ENCODE results near the gene TRIM25.

TRIM25 gene

DNA sequence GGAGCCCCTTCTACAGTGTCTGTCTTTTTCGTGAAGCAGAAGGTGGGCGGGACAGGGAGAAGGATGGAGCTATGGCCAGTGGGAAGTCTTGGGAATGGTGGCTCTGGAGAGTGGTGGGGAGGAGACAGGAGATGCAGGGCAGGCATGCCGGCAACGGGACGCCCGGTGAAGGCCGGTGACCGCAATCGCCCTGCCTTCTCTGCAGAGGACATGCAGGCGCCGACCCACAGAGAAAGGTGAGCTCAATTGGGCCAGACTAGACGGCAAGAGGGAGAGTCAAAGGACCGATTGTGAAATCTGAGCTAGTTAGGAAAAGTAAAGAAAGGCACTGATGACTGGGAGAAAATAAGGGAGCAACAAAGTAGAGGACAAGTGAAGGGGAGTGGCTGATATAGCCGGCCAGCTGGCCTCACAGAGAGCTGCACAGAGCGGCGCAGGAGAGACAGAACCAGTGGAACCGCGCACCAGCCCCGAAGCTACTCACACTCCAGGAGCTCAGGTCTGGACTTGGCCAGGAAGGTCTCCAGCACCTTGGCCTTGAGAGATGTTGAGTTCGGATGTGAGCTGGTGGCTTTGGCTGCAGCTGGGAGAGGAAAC lies 18.9 kb downstream of the TRIM25 start:
- H3K4me1 ChIP-seq (ENCODE audit: insufficient read depth, low read length) = peaks cover 17% of the 10 kb centered on the region
- H3K36me3 ChIP-seq (ENCODE audit: insufficient read depth, low read length) = 0 out of 2 replicates have a peak, but pooled peaks cover 3% of the 10 kb centered on the region
- no peak overlapping the region for H3K9ac ChIP-seq (ENCODE audit: low read depth, low read length)
- no peaks in the 10 kb centered on the region for H3K9me3 ChIP-seq (ENCODE audit: control insufficient read depth, insufficient read depth, low read length)

DNA sequence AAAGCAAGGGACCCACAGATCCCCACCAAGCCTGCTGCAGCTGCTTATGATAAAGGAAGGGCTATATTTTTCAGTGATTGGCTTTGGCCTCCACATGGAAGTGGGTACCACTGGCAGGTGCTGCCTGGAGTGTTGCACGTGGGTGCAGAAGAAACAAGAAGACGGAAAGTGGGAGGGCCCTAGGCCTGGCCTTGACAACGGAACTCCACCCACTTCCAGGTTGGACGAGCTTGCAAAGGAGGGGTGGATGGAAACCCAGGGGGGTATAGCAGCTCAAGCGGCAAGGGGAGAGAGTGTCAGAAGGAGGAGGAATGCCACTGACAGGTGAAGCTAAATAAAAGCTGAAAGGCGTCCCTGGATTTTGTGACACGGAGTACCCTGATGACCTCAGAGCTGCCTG lies 20.3 kb downstream of the TRIM25 start:
- Histone ChIP-seq H3K9me3 (ENCODE audit: control insufficient read depth, insufficient read depth, low read length) (0 out of 2 replicates have a peak, but pooled peaks cover 5% of the 10 kb centered on the region), H3K4me1 (ENCODE audit: insufficient read depth, low read length) (peaks cover 17% of the 10 kb centered on the region), H3K9ac (ENCODE audit: low read depth, low read length) (no peak overlapping the region), H3K36me3 (ENCODE audit: insufficient read depth, low read length) (0 out of 2 replicates have a peak, but pooled peaks cover 3% of the 10 kb centered on the region)

DNA sequence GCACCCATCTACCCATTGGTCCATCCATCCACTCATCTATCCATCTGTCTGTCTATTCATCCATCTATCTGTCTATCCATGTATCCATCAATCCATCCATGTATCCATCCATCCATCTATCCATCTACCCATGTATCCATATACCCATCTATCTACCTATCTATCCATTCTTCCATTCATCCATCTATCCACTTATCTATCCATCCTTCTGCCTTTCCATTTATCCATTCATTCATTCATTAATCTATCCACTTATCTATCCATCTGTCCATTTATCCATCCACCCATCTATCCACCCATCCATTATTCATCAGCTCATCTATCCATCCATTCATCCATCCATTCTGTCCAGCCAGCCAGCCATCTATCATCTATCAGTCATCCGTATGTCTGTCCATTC lies 21.5 kb downstream of the TRIM25 start:
- Histone ChIP-seq H3K9me3 (ENCODE audit: control insufficient read depth, insufficient read depth, low read length) (peaks cover 17% of the 10 kb centered on the region), H3K36me3 (ENCODE audit: insufficient read depth, low read length) (peaks cover 5% of the 10 kb centered on the region), H3K4me1 (ENCODE audit: insufficient read depth, low read length) (peaks cover 17% of the 10 kb centered on the region), H3K9ac (ENCODE audit: low read depth, low read length) (no peak overlapping the region)

DNA sequence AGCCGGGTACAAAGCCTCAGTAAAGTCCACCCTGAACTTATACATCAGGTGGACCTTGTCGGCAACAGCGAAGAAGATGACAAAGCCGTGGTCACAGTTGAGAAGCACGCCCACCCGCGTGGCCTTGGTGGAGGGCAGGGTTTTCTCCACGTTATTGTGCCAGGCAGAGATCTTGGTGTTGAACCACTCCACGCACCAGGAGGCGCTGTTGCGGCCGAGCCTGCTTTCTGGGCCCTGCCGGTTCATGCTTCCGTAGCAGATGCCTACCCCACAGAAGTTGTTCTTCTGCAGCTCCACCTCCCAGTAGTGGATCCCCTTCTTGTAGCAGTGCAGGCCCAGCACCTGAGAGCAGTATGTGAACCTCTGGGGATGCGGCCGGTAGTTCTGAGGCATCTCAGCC lies 22.1 kb downstream of the TRIM25 start:
- Histone ChIP-seq H3K9ac (ENCODE audit: low read depth, low read length) (no peak overlapping the region), H3K9me3 (ENCODE audit: control insufficient read depth, insufficient read depth, low read length) (peaks cover 17% of the 10 kb centered on the region), H3K36me3 (ENCODE audit: insufficient read depth, low read length) (peaks cover 7% of the 10 kb centered on the region), H3K4me1 (ENCODE audit: insufficient read depth, low read length) (peaks cover 16% of the 10 kb centered on the region)

DNA sequence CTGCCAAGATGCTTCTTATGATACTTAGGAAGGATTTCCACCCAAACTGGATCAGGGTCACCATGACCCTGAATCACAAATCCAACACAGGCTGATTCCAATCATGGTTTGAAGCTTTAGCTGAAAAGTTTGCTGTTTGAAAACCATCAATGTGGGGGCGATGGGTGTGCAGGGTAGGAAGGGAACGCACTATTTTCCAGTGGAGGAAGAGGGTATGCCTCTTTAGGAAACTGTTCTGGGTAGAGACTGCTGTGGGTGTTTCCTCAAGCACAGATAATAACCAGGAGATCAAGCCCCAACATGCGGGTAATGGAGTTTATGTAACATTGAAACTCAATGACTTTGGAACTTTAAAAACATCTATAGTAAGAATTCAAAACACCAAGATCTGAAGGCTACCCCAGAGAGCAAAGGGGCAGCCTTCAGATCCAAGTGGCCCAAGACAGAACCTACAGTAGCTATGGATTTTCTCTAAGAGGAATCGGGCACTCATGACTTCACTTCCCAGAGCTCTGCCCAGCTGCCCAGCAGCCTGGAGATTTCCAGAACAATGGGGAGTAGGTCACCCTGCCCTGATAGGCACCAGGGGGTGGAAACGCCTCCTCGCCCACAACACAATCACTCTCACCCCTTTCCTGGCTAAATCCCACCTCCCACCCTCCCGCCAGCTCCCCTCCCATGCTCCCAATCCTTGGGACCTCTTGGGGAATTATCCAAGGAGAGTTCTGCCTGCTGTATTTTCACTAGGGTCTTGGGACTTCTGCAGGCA lies 22.8 kb downstream of the TRIM25 start:
- peaks cover 17% of the 10 kb centered on the region for H3K9me3 ChIP-seq (ENCODE audit: control insufficient read depth, insufficient read depth, low read length)
- peaks cover 12% of the 10 kb centered on the region for H3K36me3 ChIP-seq (ENCODE audit: insufficient read depth, low read length)
- H3K4me1 ChIP-seq (ENCODE audit: insufficient read depth, low read length) = peaks cover 10% of the 10 kb centered on the region
- no peak overlapping the region for H3K9ac ChIP-seq (ENCODE audit: low read depth, low read length)

DNA sequence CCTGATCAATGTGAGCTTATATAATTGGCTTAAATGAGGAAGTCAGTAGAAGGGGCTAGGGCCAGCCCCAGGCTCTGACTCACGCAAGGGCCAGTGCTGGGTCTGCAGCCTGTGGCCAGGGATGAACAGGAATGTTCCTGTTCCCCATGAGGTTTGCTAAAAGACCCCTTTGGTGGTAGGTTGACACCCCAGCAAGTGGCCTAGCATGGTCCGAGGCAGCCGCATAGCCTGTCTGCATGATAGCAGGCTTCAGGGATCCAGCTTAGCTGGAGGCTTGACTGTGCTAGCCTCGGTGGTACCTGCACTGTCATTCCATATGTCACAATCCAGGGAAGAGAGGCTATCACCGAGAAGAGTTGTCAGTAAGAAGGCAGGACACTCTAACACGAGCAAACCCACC lies 23.5 kb downstream of the TRIM25 start:
- Histone ChIP-seq H3K9me3 (ENCODE audit: control insufficient read depth, insufficient read depth, low read length) (peaks cover 17% of the 10 kb centered on the region), H3K36me3 (ENCODE audit: insufficient read depth, low read length) (peaks cover 12% of the 10 kb centered on the region), H3K9ac (ENCODE audit: low read depth, low read length) (no peak overlapping the region), H3K4me1 (ENCODE audit: insufficient read depth, low read length) (peaks cover 3% of the 10 kb centered on the region; the same call in 1 of the 2 replicates)

DNA sequence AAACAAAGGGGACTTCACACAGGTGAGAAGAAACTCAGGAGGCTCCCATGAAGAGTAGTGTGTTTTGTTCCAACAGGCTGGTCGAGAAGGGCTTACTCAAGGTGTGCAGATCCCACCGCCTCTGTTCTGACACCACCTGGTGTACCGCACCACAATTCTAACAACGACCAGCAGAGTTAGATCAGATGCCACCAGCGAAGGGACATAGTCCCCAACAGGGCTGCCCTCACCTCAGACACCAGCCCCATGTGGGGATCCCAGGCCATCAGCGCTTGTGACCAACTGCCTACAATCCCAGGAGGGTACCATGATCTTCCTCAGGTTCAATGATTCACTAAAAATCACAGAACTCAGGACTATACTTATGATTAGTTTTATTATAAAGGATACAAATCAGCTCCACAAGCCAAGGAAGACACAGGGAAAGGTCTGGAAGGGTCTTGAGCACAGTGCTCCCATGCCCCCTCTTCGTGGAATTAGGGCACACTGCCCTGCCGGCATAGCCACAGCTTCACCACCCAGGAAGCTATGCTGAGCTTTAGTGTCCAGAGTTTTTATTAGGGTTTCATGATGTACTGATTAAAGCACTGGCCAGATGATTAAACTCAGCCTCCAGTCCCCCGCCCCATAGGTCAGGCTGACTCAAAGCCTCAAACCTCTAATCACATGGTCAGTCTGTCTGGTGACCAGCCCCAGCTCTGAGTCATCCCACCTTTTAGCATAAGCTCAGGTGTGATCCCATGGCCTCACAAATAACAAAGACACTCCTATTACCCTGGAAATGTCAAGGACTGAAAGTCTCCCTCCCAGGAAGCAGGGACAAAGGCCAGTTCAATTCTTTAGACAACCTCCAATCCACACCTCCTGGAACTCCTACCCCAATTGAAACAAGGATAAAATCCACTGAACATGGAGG lies 26.0 kb downstream of the TRIM25 start:
- no peaks in the 10 kb centered on the region for H3K4me1 ChIP-seq (ENCODE audit: insufficient read depth, low read length)
- H3K9ac ChIP-seq (ENCODE audit: low read depth, low read length) = no peak overlapping the region
- H3K9me3 ChIP-seq (ENCODE audit: control insufficient read depth, insufficient read depth, low read length) = peaks cover 17% of the 10 kb centered on the region
- H3K36me3 ChIP-seq (ENCODE audit: insufficient read depth, low read length) = peaks cover 12% of the 10 kb centered on the region

DNA sequence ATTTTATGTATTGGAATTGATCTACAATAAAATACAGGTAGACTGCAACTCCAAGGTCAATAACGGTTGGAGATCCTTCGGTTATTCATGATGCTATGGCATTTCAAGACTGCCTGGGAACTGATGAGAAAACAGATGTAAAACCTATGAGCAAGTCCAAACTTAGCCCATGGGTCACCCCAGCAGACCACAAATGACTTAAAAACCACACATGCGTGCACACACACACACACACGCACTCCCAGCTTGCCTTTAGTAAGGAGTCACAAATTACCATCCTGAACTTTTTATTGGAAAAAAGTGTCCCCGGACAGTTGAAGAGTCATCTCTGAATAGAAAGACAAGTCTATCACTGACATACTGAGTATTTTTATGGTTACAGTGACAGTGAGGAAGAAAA lies 26.7 kb downstream of the TRIM25 start:
- Histone ChIP-seq H3K36me3 (ENCODE audit: insufficient read depth, low read length) (peaks cover 9% of the 10 kb centered on the region), H3K9ac (ENCODE audit: low read depth, low read length) (no peak overlapping the region), H3K4me1 (ENCODE audit: insufficient read depth, low read length) (no peaks in the 10 kb centered on the region), H3K9me3 (ENCODE audit: control insufficient read depth, insufficient read depth, low read length) (peaks cover 17% of the 10 kb centered on the region)

DNA sequence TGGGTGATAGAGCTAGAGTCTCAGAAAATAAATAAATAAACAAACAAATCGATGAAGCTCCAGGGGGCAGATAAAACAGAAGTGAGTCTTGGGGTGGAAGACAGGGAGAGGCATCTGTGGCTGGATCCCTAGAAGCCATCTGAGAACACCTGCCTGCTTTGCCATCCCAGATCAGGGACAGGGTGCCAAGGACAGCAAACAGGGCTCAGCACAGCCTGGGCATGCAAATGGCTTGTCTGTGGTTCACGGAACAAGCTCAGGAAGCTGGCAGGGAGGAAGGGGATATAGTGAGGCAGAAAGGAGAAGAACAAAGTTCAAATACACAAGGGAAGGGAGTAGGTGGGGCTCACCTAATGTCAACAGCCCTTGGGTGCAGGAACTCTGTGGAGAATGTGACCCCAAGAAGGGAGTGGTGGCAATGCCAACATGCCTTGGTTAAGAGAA lies 27.5 kb downstream of the TRIM25 start:
- peaks cover 17% of the 10 kb centered on the region for H3K9me3 ChIP-seq (ENCODE audit: control insufficient read depth, insufficient read depth, low read length)
- H3K4me1 ChIP-seq (ENCODE audit: insufficient read depth, low read length) = no peaks in the 10 kb centered on the region
- no peak overlapping the region for H3K9ac ChIP-seq (ENCODE audit: low read depth, low read length)
- H3K36me3 ChIP-seq (ENCODE audit: insufficient read depth, low read length) = peaks cover 9% of the 10 kb centered on the region

DNA sequence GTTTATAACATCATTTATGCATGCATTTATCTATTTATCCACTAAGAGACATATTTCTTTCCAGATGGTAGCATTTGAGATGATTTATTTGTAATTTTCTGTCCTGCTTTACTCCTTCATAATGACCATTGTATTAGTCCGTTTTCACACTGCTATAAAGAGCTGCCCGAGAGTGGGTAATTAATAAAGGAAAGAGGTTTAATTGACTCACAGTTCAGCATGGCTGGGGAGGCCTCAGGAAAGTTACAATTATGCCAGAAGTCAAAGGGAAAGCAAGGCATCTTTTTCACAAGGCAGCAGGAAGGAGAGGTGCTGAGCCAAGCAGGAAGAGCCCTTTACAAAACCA lies 28.6 kb downstream of the TRIM25 start:
- Histone ChIP-seq H3K36me3 (ENCODE audit: insufficient read depth, low read length) (peaks cover 9% of the 10 kb centered on the region), H3K9ac (ENCODE audit: low read depth, low read length) (no peak overlapping the region), H3K4me1 (ENCODE audit: insufficient read depth, low read length) (no peaks in the 10 kb centered on the region), H3K9me3 (ENCODE audit: control insufficient read depth, insufficient read depth, low read length) (peaks cover 17% of the 10 kb centered on the region)

DNA sequence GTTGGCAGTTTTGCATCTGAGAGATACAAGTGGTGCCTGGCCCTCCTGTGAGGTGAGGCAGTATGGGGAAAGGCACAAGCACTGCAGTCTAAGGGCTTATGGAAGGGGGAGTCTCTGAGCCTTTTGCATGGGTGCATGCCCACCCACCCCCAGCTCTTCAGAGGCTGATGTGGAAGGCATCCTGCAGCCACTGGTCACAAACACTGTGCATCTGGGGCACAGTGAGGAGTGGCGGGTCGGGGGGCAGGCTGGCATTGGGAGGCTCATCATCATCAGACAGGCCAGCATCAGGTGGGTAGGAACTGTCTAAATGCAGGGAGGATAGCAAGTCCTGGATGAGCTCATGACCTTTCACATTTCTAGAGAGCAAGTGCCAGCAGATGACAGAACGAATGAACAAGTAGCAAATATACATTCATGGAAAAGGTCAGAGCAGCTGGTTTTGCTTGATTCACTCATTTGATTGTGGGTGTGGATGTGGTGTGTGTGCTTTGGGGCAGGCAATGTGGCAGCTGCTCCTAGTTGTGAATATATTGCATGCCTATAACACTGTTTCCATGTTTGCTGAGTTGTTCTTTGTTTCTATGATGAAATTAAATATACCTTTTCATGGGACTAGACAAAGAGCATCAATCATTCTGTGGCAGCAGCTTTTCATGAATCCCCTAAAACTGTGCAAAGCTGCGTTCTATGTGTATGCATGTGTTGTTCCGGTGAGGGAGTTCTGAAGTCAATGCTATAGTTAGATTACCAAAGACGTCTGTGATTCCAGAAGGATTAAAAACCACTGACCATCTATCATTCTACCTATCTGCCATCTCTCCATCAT lies 29.2 kb downstream of the TRIM25 start:
- H3K4me1 ChIP-seq (ENCODE audit: insufficient read depth, low read length) = no peaks in the 10 kb centered on the region
- H3K9me3 ChIP-seq (ENCODE audit: control insufficient read depth, insufficient read depth, low read length) = peaks cover 17% of the 10 kb centered on the region
- peaks cover 9% of the 10 kb centered on the region for H3K36me3 ChIP-seq (ENCODE audit: insufficient read depth, low read length)
- no peak overlapping the region for H3K9ac ChIP-seq (ENCODE audit: low read depth, low read length)

DNA sequence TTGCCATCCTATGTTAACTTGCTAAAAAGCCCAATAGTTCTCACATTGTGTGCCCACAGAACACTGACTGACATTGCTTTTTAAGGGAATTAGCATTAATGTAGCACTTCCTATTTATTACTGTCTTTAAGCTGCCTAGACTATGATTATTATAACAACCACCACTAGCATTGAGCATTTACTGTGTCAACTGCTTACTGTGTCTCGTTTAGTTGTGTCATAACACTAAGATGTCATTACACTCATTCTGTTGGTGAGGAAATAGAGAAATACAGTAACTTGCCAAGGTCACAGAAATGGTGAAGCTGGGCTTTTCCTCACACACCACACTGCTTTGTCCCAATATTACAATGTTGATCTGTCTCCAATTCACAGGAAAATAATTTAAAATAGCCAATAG lies 30.2 kb downstream of the TRIM25 start:
- Histone ChIP-seq H3K4me1 (ENCODE audit: insufficient read depth, low read length) (no peaks in the 10 kb centered on the region), H3K9me3 (ENCODE audit: control insufficient read depth, insufficient read depth, low read length) (peaks cover 13% of the 10 kb centered on the region), H3K36me3 (ENCODE audit: insufficient read depth, low read length) (peaks cover 9% of the 10 kb centered on the region), H3K9ac (ENCODE audit: low read depth, low read length) (no peak overlapping the region)

DNA sequence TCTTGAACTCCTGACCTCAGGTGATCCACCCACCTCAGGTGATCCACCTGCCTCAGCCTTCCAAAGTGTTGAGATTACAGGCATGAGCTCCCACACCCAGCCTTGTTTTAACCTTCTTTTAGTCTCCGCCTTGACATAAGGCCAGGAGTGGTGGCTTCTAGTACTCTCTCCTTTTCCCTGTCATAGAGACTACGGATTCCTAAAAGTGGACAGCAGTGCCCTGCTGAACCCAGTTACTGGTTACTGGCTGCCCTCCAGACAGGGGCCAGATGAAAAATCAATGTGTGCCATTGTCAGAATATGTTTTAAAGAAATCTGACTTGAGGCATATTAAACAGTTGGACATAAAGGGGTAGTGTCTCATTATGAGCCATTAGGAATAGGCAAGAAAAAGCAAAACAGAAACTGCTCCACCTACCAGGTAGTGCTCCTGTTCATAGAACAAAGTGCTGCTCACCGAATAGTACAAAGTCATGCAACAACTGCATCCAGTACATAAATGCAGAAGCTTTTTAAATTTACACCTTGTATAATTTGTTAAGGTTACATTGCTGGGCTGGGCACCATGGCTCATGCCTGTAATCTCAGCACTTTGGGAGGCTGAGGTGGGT lies 32.1 kb downstream of the TRIM25 start:
- H3K9ac ChIP-seq (ENCODE audit: low read depth, low read length) = no peak overlapping the region
- H3K4me1 ChIP-seq (ENCODE audit: insufficient read depth, low read length) = no peaks in the 10 kb centered on the region
- H3K9me3 ChIP-seq (ENCODE audit: control insufficient read depth, insufficient read depth, low read length) = no peaks in the 10 kb centered on the region; the same call in 1 of the 2 replicates
- peaks cover 5% of the 10 kb centered on the region; the same call in 1 of the 2 replicates for H3K36me3 ChIP-seq (ENCODE audit: insufficient read depth, low read length)

Measured in ES-I3 (cell line).